Activated naive CD4-positive, alpha-beta T cell treated with anti-CD3 and anti-CD28 coated beads, Interleukin-2, amount 10 ng/mL, durations not matched to agents 7 days and 5 days (primary cell): ENCODE results near the gene AUTS2.

ENCODE experiments used
- CTCF ChIA-PET: fragments of 350-600 bp; sonication (Branson Sonifier 250); formaldehyde crosslinking; loops from one replicate; lab custom pipeline; 2021; ENCODE audit warnings: antibody characterized with exemption; lab: Charles Lee
- DNase-seq: peaks from one replicate; pipeline ENCODE4 v3.0.0-alpha.2; 2020
- H3K27ac Mint-ChIP-seq: one replicate; pipeline ENCODE4 v1.8.0; 2021; ENCODE audit warnings: mild to moderate bottlenecking, moderate library complexity, mixed read lengths
- H3K27me3 Mint-ChIP-seq: one replicate; pipeline ENCODE4 v1.8.0; 2021; ENCODE audit warnings: mild to moderate bottlenecking, mixed read lengths
- H3K36me3 Mint-ChIP-seq: one replicate; pipeline ENCODE4 v1.8.0; 2021; ENCODE audit warnings: mixed read lengths
- H3K4me1 Mint-ChIP-seq: one replicate; pipeline ENCODE4 v1.8.0; 2021; ENCODE audit warnings: mixed read lengths
- H3K4me3 Mint-ChIP-seq: one replicate; pipeline ENCODE4 v1.8.0; 2021; ENCODE audit warnings: mild to moderate bottlenecking, moderate library complexity, mixed read lengths
- H3K9me3 Mint-ChIP-seq: one replicate; pipeline ENCODE4 v1.8.0; 2021; ENCODE audit warnings: mixed read lengths

Gene AUTS2

DNA sequence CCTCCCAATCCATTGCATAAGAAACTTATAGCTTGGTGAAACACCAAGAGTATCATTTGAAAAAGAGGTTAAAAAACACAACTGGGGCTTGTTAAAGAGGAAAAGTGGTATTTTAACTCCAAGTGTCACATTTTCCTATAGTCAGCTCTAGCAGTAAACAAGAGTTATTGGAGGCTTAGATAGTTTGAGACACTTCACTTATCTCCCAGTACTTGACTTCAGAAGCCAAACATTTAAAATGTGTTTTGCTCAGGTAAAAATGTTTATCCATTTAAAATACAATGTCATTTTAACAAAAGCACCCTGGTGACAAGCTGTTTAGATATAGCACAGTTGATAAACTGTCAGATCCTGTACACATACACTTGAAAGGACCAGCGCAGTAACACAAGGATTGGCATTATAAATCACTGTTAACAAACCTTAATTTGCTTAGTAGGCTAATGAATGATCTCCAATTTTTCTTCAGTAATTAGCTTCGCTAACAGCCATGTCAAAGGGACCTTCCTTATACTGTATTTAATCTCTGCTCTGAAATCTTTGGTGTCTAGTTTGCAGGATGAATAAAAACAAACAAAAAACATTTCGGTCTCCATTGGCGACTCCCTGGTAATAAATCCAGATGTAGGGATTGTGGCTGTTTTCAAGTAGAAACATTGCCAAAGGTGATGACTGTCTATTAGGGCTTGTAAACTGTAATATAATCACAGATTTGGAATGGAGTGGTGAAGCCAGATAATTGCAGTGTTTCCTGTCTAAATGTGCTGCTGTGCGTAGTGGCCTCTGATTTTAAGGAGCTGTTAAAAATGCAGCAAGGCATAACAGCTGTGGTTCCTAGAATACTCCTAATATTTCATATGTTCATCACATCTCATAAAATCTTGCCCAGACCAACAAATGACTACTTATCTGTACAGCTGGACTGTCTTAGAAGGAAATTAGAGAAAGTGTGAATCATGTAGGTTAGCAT lies 545.1 kb downstream of the AUTS2 start:
- no peak overlapping the region for H3K4me3 Mint-ChIP-seq
- no peak for DNase-seq
- no peak overlapping the region for H3K27ac Mint-ChIP-seq
- CTCF ChIA-PET, result no interaction called here
- H3K9me3 Mint-ChIP-seq, result no peaks in the 10 kb centered on the region
- no peaks in the 10 kb centered on the region for H3K36me3 Mint-ChIP-seq
- H3K4me1 Mint-ChIP-seq, result no peaks in the 10 kb centered on the region
- H3K27me3 Mint-ChIP-seq, result no peaks in the 10 kb centered on the region

DNA sequence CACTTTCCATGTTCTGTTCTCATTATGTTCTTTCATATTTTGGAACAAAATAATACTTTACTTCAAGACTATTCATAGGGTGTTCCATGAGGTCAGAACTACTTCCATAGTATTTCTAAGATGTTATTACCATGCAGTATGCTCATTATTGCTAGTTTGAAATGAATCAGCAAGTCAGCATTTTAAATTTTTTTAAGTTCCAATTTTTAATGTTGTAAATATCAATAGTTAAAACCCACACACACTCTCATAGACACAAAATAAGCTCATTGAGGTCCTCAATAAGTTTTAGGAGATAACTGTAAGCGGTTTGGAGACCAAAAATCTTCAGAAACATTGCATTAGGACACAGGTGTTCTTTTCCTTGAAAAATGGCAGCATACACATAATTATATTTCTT lies 550.7 kb downstream of the AUTS2 start:
- no peaks in the 10 kb centered on the region for H3K4me1 Mint-ChIP-seq
- H3K27ac Mint-ChIP-seq, result no peak overlapping the region
- no peaks in the 10 kb centered on the region for H3K27me3 Mint-ChIP-seq
- no peaks in the 10 kb centered on the region for H3K36me3 Mint-ChIP-seq
- peaks cover 4% of the 10 kb centered on the region for H3K9me3 Mint-ChIP-seq
- H3K4me3 Mint-ChIP-seq, result no peak overlapping the region
- CTCF ChIA-PET, result no interaction called here
- no peak for DNase-seq

DNA sequence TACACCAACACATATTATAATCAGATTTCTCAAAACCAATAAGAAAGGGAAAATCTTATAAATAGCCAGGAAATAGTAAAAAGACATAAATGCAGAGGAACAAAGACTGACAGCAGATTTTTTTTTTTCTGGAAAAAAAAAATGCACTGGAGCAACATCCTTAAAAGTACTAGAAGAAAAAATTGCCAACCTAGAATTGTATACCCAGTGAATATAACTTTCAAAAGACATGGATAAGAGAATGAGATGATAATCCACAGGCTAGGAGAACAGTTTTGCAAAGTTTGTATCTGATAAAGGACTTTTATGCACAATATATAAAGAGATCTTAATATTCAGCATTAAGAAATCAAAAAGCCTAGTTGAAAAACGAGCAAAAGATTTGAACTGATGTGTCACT lies 554.0 kb downstream of the AUTS2 start:
- no peaks in the 10 kb centered on the region for H3K36me3 Mint-ChIP-seq
- no peak overlapping the region for H3K27ac Mint-ChIP-seq
- CTCF ChIA-PET, result no interaction called here
- no peak for DNase-seq
- no peaks in the 10 kb centered on the region for H3K27me3 Mint-ChIP-seq
- no peaks in the 10 kb centered on the region for H3K4me1 Mint-ChIP-seq
- H3K9me3 Mint-ChIP-seq, result peaks cover 4% of the 10 kb centered on the region
- no peak overlapping the region for H3K4me3 Mint-ChIP-seq

DNA sequence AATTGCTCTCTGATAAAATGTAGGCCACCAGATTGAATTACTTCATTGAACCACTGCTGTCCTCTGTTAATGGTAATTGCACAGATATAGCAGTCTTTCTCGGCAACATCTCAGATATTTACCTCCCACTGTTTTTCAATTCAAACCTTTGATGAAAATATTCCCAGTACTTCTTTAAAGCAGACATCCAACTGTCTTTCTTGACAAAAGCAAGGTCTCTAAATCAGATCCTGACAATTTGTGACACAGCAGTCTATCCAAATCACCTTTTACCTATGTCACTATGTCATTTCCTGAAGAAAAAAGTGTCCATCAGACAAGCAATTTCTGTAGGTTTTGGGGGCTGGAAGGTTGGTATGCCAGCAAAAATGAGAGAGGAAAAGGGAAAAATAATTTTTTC lies 555.7 kb downstream of the AUTS2 start:
- no peaks in the 10 kb centered on the region for H3K27me3 Mint-ChIP-seq
- CTCF ChIA-PET, result no interaction called here
- H3K4me3 Mint-ChIP-seq, result no peak overlapping the region
- DNase-seq, result no peak
- H3K27ac Mint-ChIP-seq, result no peak overlapping the region
- no peaks in the 10 kb centered on the region for H3K4me1 Mint-ChIP-seq
- H3K36me3 Mint-ChIP-seq, result no peaks in the 10 kb centered on the region
- H3K9me3 Mint-ChIP-seq, result peaks cover 4% of the 10 kb centered on the region

DNA sequence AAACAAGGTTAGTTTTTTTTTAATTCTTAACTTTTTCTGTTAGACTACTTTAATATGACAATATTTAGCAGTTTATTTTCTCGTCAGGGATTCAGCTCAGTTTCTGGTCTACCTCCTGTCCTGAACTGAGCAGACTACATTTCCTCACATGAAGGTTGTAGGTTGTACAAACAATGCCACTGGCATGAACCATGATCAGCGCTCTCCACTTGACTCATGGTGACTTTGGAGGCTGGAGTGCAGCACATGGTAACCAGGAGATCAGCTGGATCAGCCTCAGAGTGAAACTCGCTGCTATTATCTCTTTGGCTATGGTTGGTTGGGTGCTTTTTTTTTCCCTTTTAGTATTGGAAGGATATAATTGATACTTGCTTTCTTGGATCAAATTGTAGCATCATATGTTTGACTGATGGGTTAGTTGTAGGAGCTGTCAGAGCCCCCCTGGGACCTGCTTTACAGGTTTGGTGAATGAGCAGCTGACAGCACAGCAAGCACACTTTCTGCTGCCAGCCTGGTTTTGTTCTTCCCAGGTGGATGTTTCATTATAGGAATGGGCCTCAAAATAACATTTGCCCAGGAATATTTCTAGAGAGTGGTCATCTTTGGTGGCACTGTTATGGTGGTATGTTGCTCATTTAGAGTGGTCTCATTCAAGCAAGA lies 556.4 kb downstream of the AUTS2 start:
- CTCF ChIA-PET, result no interaction called here
- Mint-ChIP-seq H3K27me3 (no peaks in the 10 kb centered on the region), H3K4me3 (no peak overlapping the region)

DNA sequence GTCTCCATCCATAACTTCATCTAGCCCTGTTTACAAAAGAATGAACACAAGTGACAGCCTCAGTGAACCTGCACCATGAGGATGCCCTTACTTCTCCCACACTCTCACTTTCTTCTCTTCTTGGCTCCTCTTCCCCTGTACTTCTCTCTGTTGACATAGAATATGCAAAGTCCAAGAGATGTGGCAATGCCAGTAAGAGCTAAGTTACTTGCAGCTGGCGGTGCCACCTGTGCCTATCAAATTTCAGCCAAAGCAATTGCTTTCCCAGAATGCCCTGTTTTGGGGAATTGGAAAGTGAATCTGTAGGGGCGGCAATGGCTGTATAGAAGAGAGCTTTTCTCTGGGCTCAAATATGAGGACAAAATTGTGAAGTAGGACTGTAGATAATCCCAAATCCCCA lies 557.8 kb downstream of the AUTS2 start:
- no peak overlapping the region for H3K27ac Mint-ChIP-seq
- H3K4me1 Mint-ChIP-seq, result no peaks in the 10 kb centered on the region
- no peaks in the 10 kb centered on the region for H3K36me3 Mint-ChIP-seq
- DNase-seq, result no peak
- H3K9me3 Mint-ChIP-seq, result peaks cover 4% of the 10 kb centered on the region
- CTCF ChIA-PET, result no interaction called here
- no peak overlapping the region for H3K4me3 Mint-ChIP-seq
- H3K27me3 Mint-ChIP-seq, result no peaks in the 10 kb centered on the region

More for the DNA sequence above, 556.4 kb downstream of the AUTS2 start:
- H3K9me3 Mint-ChIP-seq, result peaks cover 4% of the 10 kb centered on the region
- no peaks in the 10 kb centered on the region for H3K36me3 Mint-ChIP-seq
- no peaks in the 10 kb centered on the region for H3K4me1 Mint-ChIP-seq
- no peak overlapping the region for H3K27ac Mint-ChIP-seq
- no peak for DNase-seq

DNA sequence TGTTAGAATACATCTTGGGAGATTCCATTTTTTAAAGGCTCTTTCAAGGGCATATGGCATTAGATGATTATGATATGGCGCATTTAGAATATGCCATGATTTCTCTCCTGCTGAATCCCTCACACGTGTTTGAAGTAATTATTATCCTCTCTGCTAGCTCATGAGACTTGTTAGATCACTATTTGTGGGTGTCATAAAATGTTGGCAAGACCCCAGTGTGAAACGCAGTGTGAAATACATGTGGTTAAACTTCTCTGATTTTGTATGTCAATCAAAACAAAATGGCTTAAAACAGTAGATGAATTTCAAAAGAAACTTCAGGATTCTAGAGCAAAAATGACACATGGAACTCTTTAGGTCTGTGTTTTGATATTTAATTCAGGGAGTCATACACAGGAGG lies 560.8 kb downstream of the AUTS2 start:
- Mint-ChIP-seq H3K27ac (no peak overlapping the region), H3K9me3 (no peaks in the 10 kb centered on the region), H3K36me3 (no peaks in the 10 kb centered on the region), H3K4me1 (no peaks in the 10 kb centered on the region), H3K4me3 (no peak overlapping the region), H3K27me3 (peaks cover 5% of the 10 kb centered on the region)
- CTCF ChIA-PET, result no interaction called here
- no peak for DNase-seq

DNA sequence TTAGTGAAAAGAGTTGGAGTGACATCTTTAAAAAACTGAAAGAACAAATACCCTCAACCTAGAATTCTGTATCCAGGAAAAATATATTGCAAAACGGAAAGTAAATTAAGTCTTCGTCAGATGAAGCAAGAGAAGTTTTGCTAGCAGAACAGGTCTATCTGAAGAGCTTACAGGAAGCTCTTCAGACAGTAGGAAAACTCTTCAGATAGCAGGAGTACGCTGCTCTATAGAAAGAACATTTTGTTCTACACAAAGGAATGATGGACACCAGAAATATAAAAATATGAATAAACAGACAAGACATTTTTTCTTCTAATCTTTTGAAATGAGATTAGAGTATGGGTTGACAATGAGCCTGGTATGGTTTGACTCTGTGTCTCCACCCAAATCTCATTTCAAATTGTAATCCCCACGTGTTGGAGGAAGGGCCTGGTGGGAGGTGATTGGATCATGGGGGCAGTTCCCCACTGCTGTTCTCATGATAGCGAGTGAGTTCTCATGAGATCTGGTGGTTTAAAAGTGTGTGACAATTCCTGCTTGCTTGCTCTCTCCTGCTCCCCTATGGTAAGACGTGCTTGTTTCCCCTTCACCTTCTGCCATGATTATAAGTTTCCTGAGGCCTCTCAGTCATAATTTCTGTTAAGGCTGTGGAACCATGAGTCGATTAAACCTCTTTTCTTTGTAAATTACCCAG lies 567.3 kb downstream of the AUTS2 start:
- H3K27me3 Mint-ChIP-seq, result peaks cover 5% of the 10 kb centered on the region

DNA sequence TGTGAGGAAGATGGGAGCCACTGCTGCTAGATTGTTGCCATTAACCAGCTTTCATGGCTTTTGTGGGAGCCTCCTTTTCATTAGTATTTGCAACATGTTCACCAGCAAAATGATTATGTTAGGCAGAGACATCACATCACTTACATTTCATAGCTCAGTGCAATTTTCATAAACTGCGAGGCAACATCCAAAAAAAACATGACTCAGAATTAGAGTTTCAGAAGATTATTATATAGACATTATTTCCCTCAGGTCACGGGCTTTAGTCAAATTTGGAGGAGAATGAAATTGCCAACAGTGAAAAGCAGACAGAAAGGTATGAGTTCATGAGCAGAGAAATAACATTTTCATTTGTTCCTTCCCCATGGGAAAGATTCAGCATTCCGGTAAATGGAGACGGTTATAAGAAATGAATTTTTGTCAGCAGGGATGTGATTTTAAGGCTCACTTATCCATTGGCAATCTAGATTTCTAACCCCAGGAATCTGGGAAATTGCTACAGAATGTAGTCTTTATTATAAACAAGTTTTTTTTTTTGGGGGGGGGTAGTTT lies 573.2 kb downstream of the AUTS2 start:
- Mint-ChIP-seq H3K4me1 (no peaks in the 10 kb centered on the region), H3K27me3 (no peaks in the 10 kb centered on the region), H3K4me3 (no peak overlapping the region), H3K27ac (no peak overlapping the region), H3K36me3 (no peaks in the 10 kb centered on the region), H3K9me3 (no peaks in the 10 kb centered on the region)
- no peak for DNase-seq
- CTCF ChIA-PET, result no interaction called here

More for the DNA sequence above, 567.3 kb downstream of the AUTS2 start:
- Mint-ChIP-seq H3K4me1 (no peaks in the 10 kb centered on the region), H3K27ac (no peak overlapping the region), H3K36me3 (no peaks in the 10 kb centered on the region), H3K9me3 (no peaks in the 10 kb centered on the region), H3K4me3 (no peak overlapping the region)
- no peak for DNase-seq
- CTCF ChIA-PET, result no interaction called here

DNA sequence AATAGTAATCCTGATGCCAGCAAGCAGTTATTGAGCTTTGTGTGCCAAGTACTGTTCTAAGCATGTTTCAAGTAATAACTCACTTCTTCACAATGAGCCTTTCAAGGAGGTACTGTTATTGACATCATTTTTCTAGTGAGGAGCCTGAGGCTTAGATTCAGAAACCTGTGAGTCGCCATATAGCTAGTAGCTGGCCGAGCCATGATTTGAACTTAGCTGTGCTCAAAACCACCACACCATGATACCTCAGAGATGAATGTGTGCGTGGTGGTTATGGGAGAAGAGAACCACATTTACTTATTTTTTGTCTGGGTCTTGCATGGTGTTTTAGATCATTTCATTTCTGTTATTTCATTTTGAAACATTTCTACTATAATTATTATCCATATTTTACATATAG lies 578.9 kb downstream of the AUTS2 start:
- DNase-seq, result no peak
- Mint-ChIP-seq H3K4me3 (no peak overlapping the region), H3K9me3 (peaks cover 2% of the 10 kb centered on the region), H3K4me1 (peaks cover 15% of the 10 kb centered on the region), H3K36me3 (peaks cover 1% of the 10 kb centered on the region), H3K27me3 (peaks cover 4% of the 10 kb centered on the region), H3K27ac (no peak overlapping the region)
- CTCF ChIA-PET, result no interaction called here

DNA sequence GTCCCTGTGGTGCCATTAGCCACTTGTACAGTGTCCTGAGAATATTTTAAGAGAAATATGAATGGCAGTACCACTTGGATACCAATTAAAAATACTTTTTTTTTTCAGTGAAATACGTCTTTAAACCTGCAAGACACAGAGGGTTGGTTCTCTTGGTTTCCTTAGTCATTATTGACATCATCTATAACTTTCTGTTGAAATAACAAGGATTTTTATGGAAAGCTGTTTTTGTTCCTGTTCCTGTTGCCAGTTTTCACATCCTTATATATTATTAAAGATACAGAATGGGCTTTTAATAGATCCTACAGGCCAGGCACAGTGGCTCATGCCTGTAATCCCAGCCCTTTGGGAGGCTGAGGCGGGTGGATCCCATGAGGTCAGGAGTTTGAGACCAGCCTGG lies 579.9 kb downstream of the AUTS2 start:
- peaks cover 3% of the 10 kb centered on the region for H3K9me3 Mint-ChIP-seq
- peaks cover 4% of the 10 kb centered on the region for H3K27me3 Mint-ChIP-seq
- H3K4me3 Mint-ChIP-seq, result no peak overlapping the region
- CTCF ChIA-PET, result no interaction called here
- peaks cover 1% of the 10 kb centered on the region for H3K36me3 Mint-ChIP-seq
- no peak for DNase-seq
- peaks cover 15% of the 10 kb centered on the region for H3K4me1 Mint-ChIP-seq
- no peak overlapping the region for H3K27ac Mint-ChIP-seq

DNA sequence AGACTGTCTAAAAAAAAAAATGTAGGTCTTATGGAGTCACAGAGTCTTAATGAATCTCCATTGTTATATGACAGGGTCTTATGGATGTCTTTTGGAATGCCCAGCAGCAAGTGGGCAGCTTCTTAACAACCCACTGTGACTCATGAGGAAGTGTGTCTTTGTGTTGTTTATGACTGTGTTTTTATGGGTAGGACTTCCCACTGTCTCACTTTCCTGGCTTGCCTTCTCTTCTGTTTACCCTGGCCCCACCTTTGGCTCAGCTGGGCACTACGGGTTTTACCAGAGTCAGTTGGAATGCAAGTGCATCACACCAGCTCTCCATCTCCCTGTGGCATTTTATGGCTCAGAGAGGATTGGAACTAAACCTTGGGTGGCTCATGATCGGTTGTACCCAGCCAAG lies 580.5 kb downstream of the AUTS2 start:
- Mint-ChIP-seq H3K27ac (no peak overlapping the region), H3K4me3 (no peak overlapping the region), H3K36me3 (peaks cover 1% of the 10 kb centered on the region), H3K4me1 (peaks cover 15% of the 10 kb centered on the region), H3K9me3 (peaks cover 3% of the 10 kb centered on the region), H3K27me3 (peaks cover 4% of the 10 kb centered on the region)
- DNase-seq, result no peak
- CTCF ChIA-PET, result no interaction called here

DNA sequence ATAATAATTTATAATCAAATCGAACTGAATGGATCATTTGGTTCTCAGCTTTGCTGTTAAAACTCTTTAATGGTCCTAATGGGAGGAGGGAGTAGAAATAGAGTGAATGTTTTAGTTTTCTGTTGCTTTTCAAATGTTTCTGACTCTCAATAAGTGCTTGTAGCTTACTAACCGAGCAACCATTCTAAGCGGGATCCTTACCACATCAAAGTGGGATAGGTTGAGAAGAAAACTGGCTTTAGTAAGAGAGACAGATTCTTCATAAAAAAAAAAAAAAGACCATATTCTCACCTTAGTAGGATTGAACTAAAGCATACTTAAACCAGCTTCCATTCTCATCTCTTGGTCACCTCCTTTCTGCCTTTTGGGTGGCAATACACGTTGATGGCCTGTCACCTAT lies 584.2 kb downstream of the AUTS2 start:
- no peak overlapping the region for H3K27ac Mint-ChIP-seq
- H3K27me3 Mint-ChIP-seq, result peaks cover 4% of the 10 kb centered on the region
- H3K4me1 Mint-ChIP-seq, result peaks cover 14% of the 10 kb centered on the region
- peaks cover 3% of the 10 kb centered on the region for H3K9me3 Mint-ChIP-seq
- H3K36me3 Mint-ChIP-seq, result peaks cover 1% of the 10 kb centered on the region
- CTCF ChIA-PET, result no interaction called here
- no peak overlapping the region for H3K4me3 Mint-ChIP-seq
- DNase-seq, result no peak

DNA sequence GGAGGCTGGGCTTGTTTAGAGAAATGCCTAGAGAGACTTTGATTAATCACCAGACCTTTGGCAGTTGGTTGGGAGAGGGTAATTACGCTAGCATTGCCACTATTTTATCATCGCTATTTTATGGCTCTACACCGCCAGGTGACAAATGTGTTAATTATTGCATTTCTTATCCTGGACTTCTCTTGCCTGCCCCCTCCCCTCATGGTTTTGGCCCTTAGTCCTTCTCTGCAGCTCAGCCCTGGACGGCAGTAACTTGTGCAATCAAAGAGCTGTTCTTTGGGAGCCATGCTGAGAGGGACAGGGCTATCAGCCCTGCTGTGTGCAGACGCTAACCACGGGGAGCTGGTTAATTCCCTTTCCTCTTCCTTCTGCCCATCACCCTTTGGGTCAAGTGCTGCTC lies 585.0 kb downstream of the AUTS2 start:
- Mint-ChIP-seq H3K36me3 (peaks cover 1% of the 10 kb centered on the region), H3K27me3 (peaks cover 4% of the 10 kb centered on the region), H3K9me3 (peaks cover 3% of the 10 kb centered on the region), H3K27ac (no peak overlapping the region), H3K4me1 (peaks cover 9% of the 10 kb centered on the region), H3K4me3 (no peak overlapping the region)
- CTCF ChIA-PET, result no interaction called here
- DNase-seq, result no peak
